Fibroblast of the aortic adventitia (primary cell): ENCODE data around the gene PLB1. TPM values are rescaled to one million over a fixed set of nuclear protein-coding genes. Genes with fewer than 3 reads are reported as not detected.

Experiments
- DNase-seq: peaks from one replicate; pipeline ENCODE4 v3.0.0-alpha.2; 2010; ENCODE audit warnings: low read depth
- H3K4me3 ChIP-seq: 2 replicates; pipeline ENCODE4 v1.5.1; 2011; ENCODE audit warnings: low read depth, mild to moderate bottlenecking, control low read depth, low read length, moderate library complexity
- CTCF ChIP-seq: IDR thresholded peaks from 2 replicates; pipeline ENCODE4 v1.5.1; 2011; ENCODE audit warnings: mild to moderate bottlenecking, low read length, control low read depth, inconsistent platforms; ENCODE audit not compliant: insufficient read depth
- total RNA-seq: library from RNA; depleted of rRNA; stranded (reverse); fragments of >200 nt; gene quantifications from 2 replicates; pipeline ENCODE4 v1.2.3, GENCODE V29; 2012; ENCODE audit warnings: low replicate concordance

The PLB1 gene
- total RNA-seq, 1 donor = 2.7 TPM

- no peak for TF ChIP-seq CTCF
- no peak overlapping the region for H3K4me3 ChIP-seq
- no peak for DNase-seq
Measured at GRCh38 chr2:28475088-28475595, 20.7 kb upstream of the PLB1 start.

- H3K4me3 ChIP-seq = no peak overlapping the region
- TF ChIP-seq CTCF = no peak
- DNase-seq = no peak
Measured at GRCh38 chr2:28477087-28477486, 18.8 kb upstream of the PLB1 start.

- H3K4me3 ChIP-seq = no peak overlapping the region
- no peak for DNase-seq
- no peak for TF ChIP-seq CTCF
Measured at GRCh38 chr2:28477645-28478044, 18.2 kb upstream of the PLB1 start.

GRCh38 chr2:28480403-28481049 lies 15.3 kb upstream of the PLB1 start:
- no peak for TF ChIP-seq CTCF
- no peak overlapping the region for H3K4me3 ChIP-seq
- no peak for DNase-seq

GRCh38 chr2:28481905-28482304 lies 14.0 kb upstream of the PLB1 start:
- no peak overlapping the region for H3K4me3 ChIP-seq
- TF ChIP-seq CTCF = no peak
- no peak for DNase-seq

GRCh38 chr2:28484835-28485234 lies 11.0 kb upstream of the PLB1 start:
- no peak for TF ChIP-seq CTCF
- H3K4me3 ChIP-seq = no peak overlapping the region
- no peak for DNase-seq

GRCh38 chr2:28486526-28486925 lies 9.3 kb upstream of the PLB1 start:
- H3K4me3 ChIP-seq = no peak overlapping the region
- DNase-seq = no peak
- TF ChIP-seq CTCF = no peak
